Keratinocyte (primary cell): ENCODE measurements around the gene OR2B6.

Experiments used
- EZH2 ChIP-seq: IDR thresholded peaks from one replicate; pipeline ENCODE4 v1.6.1; 2012; ENCODE audit warnings: inconsistent platforms, mild to moderate bottlenecking, low read length, moderate library complexity
- TF ChIP-seq, protein P1 (sequence below), 3 experiments: IDR thresholded peaks in 1 of 3; conservative IDR thresholded peaks in 1 of 3; optimal IDR thresholded peaks in 1 of 3; 2 replicates in 2 of 3; 3 replicates in 1 of 3; pipeline versions ENCODE3 to v1.5.1; 2011; ENCODE audit warnings: low read length in 3 of 3, mild to moderate bottlenecking in 3 of 3, moderate library complexity in 2 of 3, control low read depth in 1 of 3, inconsistent platforms in 1 of 3; ENCODE audit not compliant: insufficient read depth in 2 of 3; ENCODE audit errors: extremely low read depth in 1 of 3

DNA sequence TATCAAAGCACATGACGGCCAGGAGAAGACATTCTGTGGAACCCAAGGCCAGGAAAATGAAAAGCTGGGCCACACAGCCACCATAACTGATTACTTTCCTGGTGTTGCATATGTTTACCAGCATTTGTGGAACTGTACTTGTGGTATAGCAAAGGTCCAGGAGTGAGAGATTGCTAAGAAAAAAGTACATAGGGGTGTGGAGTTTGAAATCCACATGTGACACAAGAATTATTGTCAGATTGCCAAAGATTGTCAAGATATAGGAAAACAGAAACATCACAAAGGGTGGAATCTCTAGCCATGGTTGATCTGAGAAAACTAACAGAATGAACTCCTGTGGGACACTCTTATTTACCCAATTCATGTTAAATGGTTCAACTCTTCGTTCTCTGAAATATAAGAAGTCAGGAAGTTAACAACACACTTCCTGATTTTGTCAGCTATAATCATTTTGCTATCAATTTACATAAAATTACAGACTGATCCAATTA lies 45.0 kb upstream of the OR2B6 start, which contains the start of gene OR2B2:
- TF ChIP-seq, protein P1, sequence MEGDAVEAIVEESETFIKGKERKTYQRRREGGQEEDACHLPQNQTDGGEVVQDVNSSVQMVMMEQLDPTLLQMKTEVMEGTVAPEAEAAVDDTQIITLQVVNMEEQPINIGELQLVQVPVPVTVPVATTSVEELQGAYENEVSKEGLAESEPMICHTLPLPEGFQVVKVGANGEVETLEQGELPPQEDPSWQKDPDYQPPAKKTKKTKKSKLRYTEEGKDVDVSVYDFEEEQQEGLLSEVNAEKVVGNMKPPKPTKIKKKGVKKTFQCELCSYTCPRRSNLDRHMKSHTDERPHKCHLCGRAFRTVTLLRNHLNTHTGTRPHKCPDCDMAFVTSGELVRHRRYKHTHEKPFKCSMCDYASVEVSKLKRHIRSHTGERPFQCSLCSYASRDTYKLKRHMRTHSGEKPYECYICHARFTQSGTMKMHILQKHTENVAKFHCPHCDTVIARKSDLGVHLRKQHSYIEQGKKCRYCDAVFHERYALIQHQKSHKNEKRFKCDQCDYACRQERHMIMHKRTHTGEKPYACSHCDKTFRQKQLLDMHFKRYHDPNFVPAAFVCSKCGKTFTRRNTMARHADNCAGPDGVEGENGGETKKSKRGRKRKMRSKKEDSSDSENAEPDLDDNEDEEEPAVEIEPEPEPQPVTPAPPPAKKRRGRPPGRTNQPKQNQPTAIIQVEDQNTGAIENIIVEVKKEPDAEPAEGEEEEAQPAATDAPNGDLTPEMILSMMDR (optimal IDR thresholded peaks at IDR 0.05 in 1 of 3, IDR thresholded peaks at IDR 0.05 in 1 of 3, conservative IDR thresholded peaks at IDR 0.05 in 1 of 3; ENCODE audit: extremely low read depth in 1 of 3, insufficient read depth in 2 of 3, low read length in 3 of 3) = no peak
- no peak for TF ChIP-seq EZH2
